Measurements from ENCODE around the gene FAXC.
"Not testable (repeated sequence)": the region's sequence is repeated elsewhere in the genome, so short reads cannot be mapped to it uniquely, and the experiment has no call there.

FAXC gene

GRCh38 chr6:99285881-99286280, 63.6 kb downstream of the FAXC start:
- no peak for DNase-seq (ENCODE audit: low read depth)

- DNase-seq (ENCODE audit: low read depth) = no peak
These were observed 66.9 kb downstream of the FAXC start for GRCh38 chr6:99282479-99283062.

- no peak for DNase-seq (ENCODE audit: low read depth)
These were observed 72.7 kb downstream of the FAXC start for GRCh38 chr6:99276747-99277146.

GRCh38 chr6:99270826-99271225, 78.6 kb downstream of the FAXC start:
- DNase-seq (ENCODE audit: low read depth) = no peak

GRCh38 chr6:99270030-99270429, 79.4 kb downstream of the FAXC start:
- DNase-seq (ENCODE audit: low read depth) = no peak

- no peak for DNase-seq (ENCODE audit: low read depth)
These were observed 80.3 kb downstream of the FAXC start for GRCh38 chr6:99269207-99269606.

- not testable (repeated sequence) for DNase-seq (ENCODE audit: low read depth)
These were observed 82.5 kb downstream of the FAXC start for GRCh38 chr6:99266996-99267395.

GRCh38 chr6:99265447-99265846, 84.0 kb downstream of the FAXC start:
- not testable (repeated sequence) for DNase-seq (ENCODE audit: low read depth)

- no peak for DNase-seq (ENCODE audit: low read depth)
These were observed 94.6 kb downstream of the FAXC start for GRCh38 chr6:99254616-99255550.

GRCh38 chr6:99253271-99253670, 96.2 kb downstream of the FAXC start:
- DNase-seq (ENCODE audit: low read depth) = no peak

- DNase-seq (ENCODE audit: low read depth) = no peak
These were observed 97.1 kb downstream of the FAXC start for GRCh38 chr6:99252421-99252820.

- DNase-seq (ENCODE audit: low read depth) = no peak
These were observed 99.0 kb downstream of the FAXC start for GRCh38 chr6:99250476-99250875.

- no peak for DNase-seq (ENCODE audit: low read depth)
These were observed 102.9 kb downstream of the FAXC start for GRCh38 chr6:99246602-99247001.

- DNase-seq (ENCODE audit: low read depth) = no peak
These were observed 107.5 kb downstream of the FAXC start for GRCh38 chr6:99241905-99242534.

- no peak for DNase-seq (ENCODE audit: low read depth)
These were observed 113.5 kb downstream of the FAXC start for GRCh38 chr6:99236010-99236409.

GRCh38 chr6:99233219-99233618, 116.3 kb downstream of the FAXC start:
- no peak for DNase-seq (ENCODE audit: low read depth)

GRCh38 chr6:99232056-99232455, 117.4 kb downstream of the FAXC start:
- no peak for DNase-seq (ENCODE audit: low read depth)

- DNase-seq (ENCODE audit: low read depth) = no peak
These were observed 124.3 kb downstream of the FAXC start for GRCh38 chr6:99225172-99225571.
